H1 (cell line): ENCODE measurements around the gene PXMP4. TPM values are rescaled to one million over a fixed set of nuclear protein-coding genes. Genes with fewer than 3 reads are reported as not detected.

Experiments used
- ASH2L ChIP-seq: fragments of 200-600, 300-600 bp; sonication (generic); IDR thresholded peaks from one replicate; pipeline ENCODE4 v1.7.1; 2017; ENCODE audit warnings: low read length
- BCL11A ChIP-seq, 2 experiments: IDR thresholded peaks; one replicate each; pipeline ENCODE4 v1.6.1; 2011; ENCODE audit warnings: low read depth in 2 of 2, low read length in 2 of 2, mild to moderate bottlenecking in 2 of 2
- CBX8 ChIP-seq: fragments of 300-800, 300-1000 bp; sonication (generic); IDR thresholded peaks from 2 replicates; pipeline ENCODE4 v1.7.1; 2016; ENCODE audit warnings: low read depth, low read length, borderline replicate concordance
- CEBPB ChIP-seq: IDR thresholded peaks from 2 replicates; pipeline ENCODE4 v1.6.1; 2012; ENCODE audit warnings: low read depth, low read length
- CHD1 ChIP-seq: IDR thresholded peaks from 2 replicates; pipeline ENCODE4 v1.6.1; 2012; ENCODE audit warnings: low read depth, low read length, improper control_type of control experiment
- CREB1 ChIP-seq: IDR thresholded peaks from 2 replicates; pipeline ENCODE4 v1.6.1; 2012; ENCODE audit warnings: inconsistent platforms
- CTBP2 ChIP-seq: IDR thresholded peaks from 2 replicates; pipeline ENCODE4 v1.7.0; 2011; ENCODE audit warnings: borderline replicate concordance, mild to moderate bottlenecking, moderate library complexity, mixed read lengths, low read length; ENCODE audit not compliant: insufficient read depth, insufficient read length
- E2F6 ChIP-seq: IDR thresholded peaks from 2 replicates; pipeline ENCODE4 v1.6.1; 2012; ENCODE audit warnings: inconsistent platforms
- EGR1 ChIP-seq: IDR thresholded peaks from 2 replicates; pipeline ENCODE4 v1.6.1; 2011; ENCODE audit warnings: low read depth, low read length, borderline replicate concordance
- FOSL1 ChIP-seq: IDR thresholded peaks from 2 replicates; pipeline ENCODE4 v1.6.1; 2011; ENCODE audit warnings: mild to moderate bottlenecking, low read depth, low read length, moderate library complexity; ENCODE audit not compliant: insufficient read depth
- GABPA ChIP-seq: IDR thresholded peaks from 2 replicates; pipeline ENCODE4 v1.6.1; 2011; ENCODE audit warnings: mild to moderate bottlenecking, low read length, moderate library complexity, borderline replicate concordance; ENCODE audit not compliant: insufficient read depth
- GTF2F1 ChIP-seq: IDR thresholded peaks from 2 replicates; pipeline ENCODE4 v1.6.1; 2012; ENCODE audit warnings: low read depth, low read length, improper control_type of control experiment, borderline replicate concordance
- HDAC2 ChIP-seq, 2 experiments: fragments of 300-600 bp in 1 of 2; sonication (generic) in 1 of 2; IDR thresholded peaks; 2 replicates each; pipeline ENCODE4 v1.6.1; 2011 to 2012; ENCODE audit warnings: low read depth in 2 of 2, low read length in 2 of 2, mild to moderate bottlenecking in 2 of 2, moderate library complexity in 2 of 2, borderline replicate concordance in 1 of 2, inconsistent platforms in 1 of 2
- NANOG ChIP-seq: IDR thresholded peaks from 2 replicates; pipeline ENCODE4 v1.6.1; 2011; ENCODE audit warnings: low read length, low read depth, mild to moderate bottlenecking, inconsistent platforms; ENCODE audit not compliant: insufficient read depth, poor library complexity, severe bottlenecking
- NRF1 ChIP-seq: IDR thresholded peaks from 2 replicates; pipeline ENCODE4 v1.6.1; 2011; ENCODE audit warnings: mild to moderate bottlenecking, low read depth, low read length, improper control_type of control experiment
- POLR2AphosphoS5 ChIP-seq: IDR thresholded peaks from 2 replicates; pipeline ENCODE4 v1.6.1; 2011; ENCODE audit warnings: low read depth, low read length
- POU5F1 ChIP-seq: IDR thresholded peaks from 2 replicates; pipeline ENCODE4 v1.6.1; 2011; ENCODE audit warnings: low read depth, mild to moderate bottlenecking, low read length, moderate library complexity
- RXRA ChIP-seq: IDR thresholded peaks from 2 replicates; pipeline ENCODE4 v1.6.1; 2011; ENCODE audit warnings: low read depth, mild to moderate bottlenecking, low read length, moderate library complexity; ENCODE audit not compliant: insufficient read depth
- SAP30 ChIP-seq: fragments of 300-600 bp; sonication (generic); IDR thresholded peaks from 2 replicates; pipeline ENCODE4 v1.7.1; 2012; ENCODE audit warnings: low read length, moderate library complexity, mild to moderate bottlenecking, inconsistent platforms; ENCODE audit not compliant: insufficient read depth, insufficient replicate concordance
- SIX5 ChIP-seq: IDR thresholded peaks from 2 replicates; pipeline ENCODE4 v1.6.1; 2011; ENCODE audit warnings: mild to moderate bottlenecking, low read depth, low read length
- SP2 ChIP-seq: IDR thresholded peaks from 2 replicates; pipeline ENCODE4 v1.6.1; 2012; ENCODE audit warnings: mild to moderate bottlenecking, low read length, inconsistent platforms
- SUZ12 ChIP-seq: fragments of 200-600 bp; sonication (generic); IDR thresholded peaks from 2 replicates; pipeline ENCODE4 v1.6.1; 2012; ENCODE audit warnings: mild to moderate bottlenecking, inconsistent platforms, low read length, moderate library complexity, mixed read lengths
- TAF7 ChIP-seq: optimal IDR thresholded peaks from 2 replicates; pipeline ENCODE3; 2011; ENCODE audit warnings: low read depth, mild to moderate bottlenecking, inconsistent platforms, low read length, moderate library complexity, borderline replicate concordance
- TBP ChIP-seq: IDR thresholded peaks from 2 replicates; pipeline ENCODE4 v1.6.1; 2011; ENCODE audit warnings: low read depth, low read length, improper control_type of control experiment
- TEAD4 ChIP-seq: IDR thresholded peaks from 2 replicates; pipeline ENCODE4 v1.6.1; 2012; ENCODE audit warnings: low read depth, low read length, inconsistent platforms, mixed read lengths
- polyA plus RNA-seq, 7 experiments: library from polyadenylated mRNA; depleted of rRNA in 3 of 7; stranded (reverse) in 5 of 7; unstranded in 2 of 7; fragments of >200 nt in 5 of 7; fragments of 200-250 nt in 2 of 7; gene quantifications; 1 replicate in 5 of 7; 2 replicates in 1 of 7; 4 replicates in 1 of 7; pipeline versions ENCODE4 v1.2.1 to v1.2.3, GENCODE V29; 2011 to 2013; ENCODE audit warnings: missing spikeins in 2 of 7, mixed read lengths in 2 of 7
- total RNA-seq: library from RNA; stranded (reverse); fragmentation: NEBNext Ultra II Directional; extraction: Animal tissue kit (Norgen Biotek cat#: 25700); gene quantifications from 2 replicates; pipeline ENCODE4 v1.2.1, GENCODE V29; 2021

The PXMP4 gene
- total and polyA plus RNA-seq, 2 of the 8 experiments (the other 6 are each of a cell fraction or from before 2014, with no cell fraction given), result 3.3 to 3.4 TPM

GRCh38 chr20:33653218-33653899 lies 66.8 kb downstream of the PXMP4 start (continued):
- TF ChIP-seq CTBP2 (no peak), SP2 (no peak), SIX5 (no peak), TBP (no peak), GABPA (peak; percentile 38; the same call in 1 of the 2 replicates), POU5F1 (no peak), CEBPB (no peak), SUZ12 (no peak), BCL11A (IDR thresholded peaks at IDR 0.05; ENCODE audit: low read depth in 2 of 2, low read length in 2 of 2) (no peak), E2F6 (no peak), HDAC2 (IDR thresholded peaks at IDR 0.05; ENCODE audit: borderline replicate concordance in 1 of 2, low read depth in 2 of 2, low read length in 2 of 2) (no peak), TEAD4 (no peak), NANOG (no peak), EGR1 (no peak), TAF7 (no peak), RXRA (no peak), SAP30 (no peak), FOSL1 (no peak), POLR2AphosphoS5 (peak; percentile 26), GTF2F1 (no peak), CREB1 (no peak), ASH2L (no peak), NRF1 (no peak), CBX8 (no peak), CHD1 (no peak)
